PC-3 (cell line): ENCODE results near the gene AGBL5. TPM values are rescaled to one million over a fixed set of nuclear protein-coding genes. Genes with fewer than 3 reads are reported as not detected.

Experiments used
- ATAC-seq: fragments of 200-7000 bp; cut with Tn5 transposase; 2 replicates; pipeline ENCODE4 v1.9.1; 2020; ENCODE audit warnings: mild to moderate bottlenecking, moderate library complexity
- BruUV-seq: library from RNA; stranded (reverse); fragments of 400-500 nt; replicated peaks from 2 replicates; lab custom pipeline; 2021; lab: Mats Ljungman, UMichigan
- CTCF ChIA-PET: fragments of 300-600 bp; sonication (Branson Sonifier 250); formaldehyde crosslinking; loops from one replicate; lab custom pipeline; 2022; ENCODE audit warnings: antibody characterized with exemption; lab: Charles Lee
- POLR2A ChIA-PET: fragments of 300-600 bp; sonication (Branson Sonifier 250); formaldehyde crosslinking; loops from one replicate; lab custom pipeline; 2022; ENCODE audit warnings: antibody characterized with exemption; ENCODE audit not compliant: unreplicated experiment; lab: Charles Lee
- DNase-seq: peaks from one replicate; pipeline ENCODE4 v3.0.0-alpha.2; 2015
- H2AFZ ChIP-seq: fragments of 300-600 bp; sonication (generic); 2 replicates; pipeline ENCODE4 v1.6.0; 2016; ENCODE audit warnings: antibody characterized with exemption, low read length
- H3F3A ChIP-seq: fragments of 300-600 bp; sonication (generic); one replicate; pipeline ENCODE4 v1.6.0; 2017; ENCODE audit warnings: antibody characterized with exemption, low read length, control low read depth, mild to moderate bottlenecking; ENCODE audit not compliant: unreplicated experiment
- H3K27ac ChIP-seq: fragments of 300-600 bp; sonication (generic); 2 replicates; pipeline ENCODE4 v1.5.1; 2016; ENCODE audit warnings: mild to moderate bottlenecking, low read length
- H3K27me3 ChIP-seq: fragments of 300-600 bp; sonication (generic); 2 replicates; pipeline ENCODE4 v1.6.1; 2016; ENCODE audit warnings: low read length, mixed read lengths
- H3K36me3 ChIP-seq: fragments of 300-600 bp; sonication (generic); 2 replicates; pipeline ENCODE4 v1.6.1; 2016; ENCODE audit warnings: low read depth, mixed run types, low read length, mixed read lengths
- H3K4me1 ChIP-seq: fragments of 300-600 bp; sonication (generic); 2 replicates; pipeline ENCODE4 v1.5.1; 2016; ENCODE audit warnings: low read length; ENCODE audit not compliant: insufficient read depth
- H3K4me2 ChIP-seq: fragments of 300-600 bp; sonication (generic); 2 replicates; pipeline ENCODE4 v1.6.0; 2016; ENCODE audit warnings: low read length
- H3K4me3 ChIP-seq: fragments of 300-600 bp; sonication (generic); 2 replicates; pipeline ENCODE4 v1.5.1; 2016; ENCODE audit warnings: mild to moderate bottlenecking, low read length, mixed read lengths
- H3K79me2 ChIP-seq: fragments of 300-600 bp; sonication (generic); 2 replicates; pipeline ENCODE4 v1.6.1; 2017; ENCODE audit warnings: low read length, mixed read lengths
- H3K9ac ChIP-seq: fragments of 300-600 bp; sonication (generic); 2 replicates; pipeline ENCODE4 v1.6.0; 2016; ENCODE audit warnings: mild to moderate bottlenecking, low read length
- H3K9me2 ChIP-seq: fragments of 300-600 bp; sonication (generic); replicated peaks from 2 replicates; pipeline ENCODE4 v1.6.1; 2016; ENCODE audit warnings: mixed run types, low read length, mixed read lengths
- H3K9me3 ChIP-seq: fragments of 300-600 bp; sonication (generic); 2 replicates; pipeline ENCODE4 v1.6.1; 2016; ENCODE audit warnings: low read length, mixed read lengths
- H4K20me1 ChIP-seq: fragments of 300-600 bp; sonication (generic); 2 replicates; pipeline ENCODE4 v1.6.1; 2016; ENCODE audit warnings: low read length, mixed read lengths
- CTCF ChIP-seq: fragments of 300-600 bp; sonication (generic); conservative IDR thresholded peaks from 2 replicates; pipeline ENCODE4 v1.5.1; 2017; ENCODE audit warnings: antibody characterized with exemption, low read depth, mild to moderate bottlenecking, low read length
- EZH2 ChIP-seq: fragments of 300-600 bp; sonication (generic); IDR thresholded peaks from one replicate; pipeline ENCODE4 v1.6.1; 2017; ENCODE audit warnings: antibody characterized with exemption, mild to moderate bottlenecking, low read length; ENCODE audit not compliant: unreplicated experiment
- EZH2phosphoT487 ChIP-seq: fragments of 300-600 bp; sonication (generic); IDR thresholded peaks from 2 replicates; pipeline ENCODE4 v1.6.1; 2018; ENCODE audit warnings: mild to moderate bottlenecking, antibody characterized with exemption, low read length, borderline replicate concordance
- intact Hi-C: fragments of 100-400 bp; cut with micrococcal nuclease; formaldehyde crosslinking; loops from 2 replicates; pipeline ENCODE4 v1.9.0; 2023
- total RNA-seq: library from RNA; depleted of rRNA; stranded (reverse); fragments of >200 nt; gene quantifications from 2 replicates; pipeline ENCODE4 v1.2.3, GENCODE V29; 2014

AGBL5 gene
- total RNA-seq, 1 experiment from 2014 or later, result 14.1 TPM

- ChIA-PET CTCF (no interaction called here), POLR2A (no interaction called here)
- Histone ChIP-seq H3F3A (no peaks in the 10 kb centered on the region), H3K4me3 (no peak overlapping the region), H3K9ac (no peak overlapping the region), H2AFZ (no peak overlapping the region), H3K36me3 (no peaks in the 10 kb centered on the region), H3K27me3 (no peaks in the 10 kb centered on the region), H3K4me2 (no peak overlapping the region), H3K9me2 (no peaks in the 10 kb centered on the region), H3K79me2 (peaks cover under 1% of the 10 kb centered on the region), H4K20me1 (no peaks in the 10 kb centered on the region), H3K4me1 (peaks cover 6% of the 10 kb centered on the region), H3K27ac (no peak overlapping the region), H3K9me3 (no peaks in the 10 kb centered on the region)
- BruUV-seq, result no TSS peak
- ATAC-seq (no peak), DNase-seq (no peak)
- intact Hi-C loops, result no loop called here
- TF ChIP-seq EZH2, result no peak
- TF ChIP-seq CTCF, result no peak
- no peak for TF ChIP-seq EZH2phosphoT487
These were observed 24.9 kb downstream of the AGBL5 start for GRCh38 chr2:27076323-27076722.

GRCh38 chr2:27077231-27077630 lies 25.8 kb downstream of the AGBL5 start:
- Histone ChIP-seq H3K27ac (no peak overlapping the region), H3K27me3 (no peaks in the 10 kb centered on the region), H3K4me2 (no peak overlapping the region), H3K4me1 (peaks cover 6% of the 10 kb centered on the region; the same call in 1 of the 2 replicates), H3K79me2 (no peaks in the 10 kb centered on the region), H4K20me1 (no peaks in the 10 kb centered on the region), H3K9ac (no peak overlapping the region), H3K9me2 (no peaks in the 10 kb centered on the region), H3K4me3 (no peak overlapping the region), H3K9me3 (no peaks in the 10 kb centered on the region), H3F3A (no peaks in the 10 kb centered on the region), H2AFZ (no peak overlapping the region), H3K36me3 (no peaks in the 10 kb centered on the region)
- intact Hi-C loops, result no loop called here
- DNase-seq, result no peak
- BruUV-seq, result no TSS peak
- ChIA-PET CTCF (no interaction called here), POLR2A (no interaction called here)
- TF ChIP-seq EZH2phosphoT487, result no peak
- no peak for TF ChIP-seq EZH2
- no peak for TF ChIP-seq CTCF
- no peak for ATAC-seq

- no peaks in the 10 kb centered on the region for H3K9me2 ChIP-seq
- CTCF ChIA-PET, result no interaction called here
- no peaks in the 10 kb centered on the region for H4K20me1 ChIP-seq
- peaks cover 5% of the 10 kb centered on the region; the same call in 1 of the 2 replicates for H3K4me1 ChIP-seq
- no peak for ATAC-seq
- no peak within 1 kb of the TSS for H3K9ac ChIP-seq
- H2AFZ ChIP-seq, result no peak within 1 kb of the TSS
- no peaks in the 10 kb centered on the region for H3K27me3 ChIP-seq
- no peak within 1 kb of the TSS for H3K4me3 ChIP-seq
- no peak for DNase-seq
- H3F3A ChIP-seq, result no peaks in the 10 kb centered on the region
- H3K4me2 ChIP-seq, result no peak within 1 kb of the TSS
- no peak for TF ChIP-seq EZH2phosphoT487
- no peak for TF ChIP-seq CTCF
- TF ChIP-seq EZH2, result no peak
- BruUV-seq, result no TSS peak
- no peaks in the 10 kb centered on the region for H3K36me3 ChIP-seq
- POLR2A ChIA-PET, result no interaction called here
- H3K27ac ChIP-seq, result no peak within 1 kb of the TSS
- H3K79me2 ChIP-seq, result no peaks in the 10 kb centered on the region
- intact Hi-C loops, result no loop called here
- H3K9me3 ChIP-seq, result no peaks in the 10 kb centered on the region
These were observed 27.1 kb downstream of the AGBL5 start, which contains the start of gene EMILIN1 for GRCh38 chr2:27078267-27079194. EMILIN1 (plus strand) TSS chr2:27078615; CDS start chr2:27079066, 451 bp downstream.
